HAP-1 (cell line): ENCODE data around the gene HSD17B7.
A peak's percentile ranks its signal among the peaks of the same experiment; 100 is the strongest.
"Not testable (repeated sequence)": the region's sequence is repeated elsewhere in the genome, so short reads cannot be mapped to it uniquely, and the experiment has no call there.

Experiments
- DNase-seq, 2 experiments: peaks; one replicate each; pipeline ENCODE4 v3.0.0-alpha.2; 2016 to 2020; ENCODE audit warnings: low spot score in 2 of 2
- H3K27me3 ChIP-seq: fragments of 250-450 bp; sonication (Bioruptor Pico); 2 replicates; pipeline ENCODE4 v1.5.1; 2020; ENCODE audit warnings: low read depth, mild to moderate bottlenecking, moderate library complexity
- H3K36me3 ChIP-seq: fragments of 250-450 bp; sonication (Bioruptor Pico); replicated peaks from 2 replicates; pipeline ENCODE4 v1.5.1; 2020; ENCODE audit warnings: mild to moderate bottlenecking
- H3K4me1 ChIP-seq: fragments of 250-450 bp; sonication (Bioruptor Pico); 2 replicates; pipeline ENCODE4 v1.5.1; 2020; ENCODE audit warnings: mild to moderate bottlenecking
- H3K4me3 ChIP-seq: fragments of 250-450 bp; sonication (Bioruptor Pico); 2 replicates; pipeline ENCODE4 v1.5.1; 2020; ENCODE audit warnings: mild to moderate bottlenecking, moderate library complexity
- H3K9me3 ChIP-seq: fragments of 250-450 bp; sonication (Bioruptor Pico); 2 replicates; pipeline ENCODE4 v1.5.1; 2020; ENCODE audit warnings: mild to moderate bottlenecking, moderate library complexity
- in situ Hi-C: fragments of 300-500 bp; cut with MboI; formaldehyde crosslinking; loops from 3 replicates; pipeline ENCODE4 v1.14.3; 2020; ENCODE audit warnings: low sequenced_read_pairs, inconsistent platforms, mixed read lengths

The HSD17B7 gene, protein sequence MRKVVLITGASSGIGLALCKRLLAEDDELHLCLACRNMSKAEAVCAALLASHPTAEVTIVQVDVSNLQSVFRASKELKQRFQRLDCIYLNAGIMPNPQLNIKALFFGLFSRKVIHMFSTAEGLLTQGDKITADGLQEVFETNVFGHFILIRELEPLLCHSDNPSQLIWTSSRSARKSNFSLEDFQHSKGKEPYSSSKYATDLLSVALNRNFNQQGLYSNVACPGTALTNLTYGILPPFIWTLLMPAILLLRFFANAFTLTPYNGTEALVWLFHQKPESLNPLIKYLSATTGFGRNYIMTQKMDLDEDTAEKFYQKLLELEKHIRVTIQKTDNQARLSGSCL

DNA sequence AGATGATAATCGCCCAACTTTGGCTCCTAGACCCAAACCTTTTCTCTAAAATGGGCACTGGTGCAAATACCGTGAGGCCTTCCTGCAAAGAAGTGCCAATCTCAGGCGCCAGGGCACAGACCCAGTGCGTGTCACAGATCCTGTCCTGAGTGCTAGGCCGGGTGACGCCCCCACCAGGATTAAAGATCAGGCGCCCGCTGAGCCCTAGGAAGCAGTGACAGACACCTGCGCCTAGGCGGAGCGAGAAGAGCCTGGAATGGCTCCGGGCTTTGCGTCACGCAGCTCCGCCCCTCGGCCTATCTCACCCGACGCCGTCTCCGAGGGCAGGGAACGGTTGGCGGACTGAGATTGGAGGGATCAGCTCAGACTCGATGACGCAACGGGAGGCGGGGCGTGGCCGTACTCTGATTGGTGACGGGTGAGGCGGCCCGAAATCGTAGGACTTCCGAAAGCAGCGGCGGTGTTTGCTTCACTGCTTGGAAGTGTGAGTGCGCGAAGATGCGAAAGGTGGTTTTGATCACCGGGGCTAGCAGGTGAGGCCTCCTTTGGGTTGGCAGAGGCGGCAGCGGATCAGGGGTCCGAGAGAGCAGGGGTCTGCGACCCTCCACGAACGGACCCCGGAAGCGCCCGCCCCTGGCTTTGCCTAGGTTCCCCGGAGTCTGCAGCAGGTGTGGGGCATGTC, at the start of gene HSD17B7:
HSD17B7 (plus strand) TSS at position 400 of the 682 bp plus-strand sequence; CDS start at position 499, 99 bp downstream.
- not testable (repeated sequence) for H3K4me1 ChIP-seq, H3K27me3 ChIP-seq, H3K9me3 ChIP-seq, H3K36me3 ChIP-seq
- DNase-seq, result peak; percentile 28 to 90
- in situ Hi-C loops, result loop anchor here (25.0 kb wide), 1 partner anchor 178 kb away; no protein-coding TSS in a partner anchor
- H3K4me3 ChIP-seq, result peak within 1 kb of the TSS; percentile 55

- Histone ChIP-seq H3K4me3 (no peak overlapping the region), H3K4me1 (no peaks in the 10 kb centered on the region), H3K36me3 (no peaks in the 10 kb centered on the region), H3K9me3 (no peaks in the 10 kb centered on the region), H3K27me3 (no peaks in the 10 kb centered on the region)
- DNase-seq, result no peak
- in situ Hi-C loops, result no loop called here
These were observed 49.7 kb upstream of the HSD17B7 start for GRCh38 chr1:162740755-162741154.

DNA sequence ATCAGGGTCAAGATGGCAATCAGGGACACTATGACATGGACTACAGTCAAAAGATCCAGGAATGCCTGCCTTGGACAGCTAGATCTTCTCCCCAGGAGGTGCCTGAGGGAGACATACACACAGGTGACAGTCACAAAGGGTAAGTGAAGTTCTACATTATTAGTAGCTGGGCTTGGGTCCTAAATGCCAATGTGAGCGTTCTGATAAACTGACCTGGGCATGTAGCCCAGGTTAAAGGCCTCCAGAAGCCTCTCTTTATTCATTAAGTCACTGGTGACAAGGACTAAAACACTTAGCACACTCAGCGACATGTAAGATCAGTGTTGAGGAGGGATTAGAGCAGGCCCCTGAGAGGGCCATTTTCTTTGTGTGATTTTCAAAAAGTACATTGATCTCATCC, 48.9 kb upstream of the HSD17B7 start:
- Histone ChIP-seq H3K36me3 (no peaks in the 10 kb centered on the region), H3K9me3 (no peaks in the 10 kb centered on the region), H3K4me1 (no peaks in the 10 kb centered on the region), H3K4me3 (no peak overlapping the region), H3K27me3 (no peaks in the 10 kb centered on the region)
- in situ Hi-C loops, result no loop called here
- no peak for DNase-seq

GRCh38 chr1:162746264-162746942, 44.1 kb upstream of the HSD17B7 start:
- H3K4me3 ChIP-seq, H3K4me1 ChIP-seq, H3K27me3 ChIP-seq, DNase-seq, in situ Hi-C loops, H3K9me3 ChIP-seq, H3K36me3 ChIP-seq: not testable (repeated sequence)

GRCh38 chr1:162753001-162753658, 37.4 kb upstream of the HSD17B7 start:
- H3K9me3 ChIP-seq, result no peaks in the 10 kb centered on the region
- H3K27me3 ChIP-seq, result no peaks in the 10 kb centered on the region
- no peaks in the 10 kb centered on the region for H3K4me1 ChIP-seq
- in situ Hi-C loops, result no loop called here
- no peak overlapping the region for H3K4me3 ChIP-seq
- no peak for DNase-seq
- no peaks in the 10 kb centered on the region for H3K36me3 ChIP-seq

- DNase-seq, result no peak
- in situ Hi-C loops, result no loop called here
These were observed 36.4 kb upstream of the HSD17B7 start for GRCh38 chr1:162753998-162754585.

DNA sequence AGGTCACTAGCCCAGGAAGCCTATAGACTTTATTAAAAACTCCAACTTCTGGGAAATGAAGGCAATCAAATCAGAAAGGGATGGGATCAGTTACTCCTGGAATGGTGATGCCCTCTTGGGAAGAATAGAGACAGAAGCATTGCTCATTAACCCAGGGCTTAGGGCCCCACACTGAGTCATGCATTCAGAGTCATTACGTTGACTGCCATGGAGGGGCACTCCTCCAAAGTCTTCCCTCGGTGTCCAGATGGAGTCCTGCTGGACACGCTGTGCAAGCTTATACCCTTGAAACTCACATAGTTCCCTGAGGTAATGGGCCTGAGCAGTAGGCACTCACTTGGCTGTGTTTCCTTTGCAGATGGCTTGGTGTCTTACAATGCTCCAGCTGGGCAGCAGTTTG, 35.2 kb upstream of the HSD17B7 start:
- in situ Hi-C loops, result no loop called here
- no peak for DNase-seq
- Histone ChIP-seq H3K9me3 (no peaks in the 10 kb centered on the region), H3K27me3 (no peaks in the 10 kb centered on the region), H3K4me3 (no peak overlapping the region), H3K36me3 (no peaks in the 10 kb centered on the region), H3K4me1 (no peaks in the 10 kb centered on the region)

More at GRCh38 chr1:162753998-162754585, 36.4 kb upstream of the HSD17B7 start:
- Histone ChIP-seq H3K4me3 (no peak overlapping the region), H3K36me3 (no peaks in the 10 kb centered on the region), H3K9me3 (no peaks in the 10 kb centered on the region), H3K4me1 (no peaks in the 10 kb centered on the region), H3K27me3 (no peaks in the 10 kb centered on the region)

GRCh38 chr1:162756523-162756922, 34.0 kb upstream of the HSD17B7 start:
- H3K4me3 ChIP-seq, result no peak overlapping the region
- H3K27me3 ChIP-seq, result no peaks in the 10 kb centered on the region
- H3K9me3 ChIP-seq, result no peaks in the 10 kb centered on the region
- no peaks in the 10 kb centered on the region for H3K36me3 ChIP-seq
- in situ Hi-C loops, result no loop called here
- no peaks in the 10 kb centered on the region for H3K4me1 ChIP-seq
- DNase-seq, result no peak

- no peaks in the 10 kb centered on the region for H3K4me1 ChIP-seq
- H3K27me3 ChIP-seq, result no peaks in the 10 kb centered on the region
- in situ Hi-C loops, result no loop called here
- no peaks in the 10 kb centered on the region for H3K9me3 ChIP-seq
- no peak overlapping the region for H3K4me3 ChIP-seq
- no peak for DNase-seq
- H3K36me3 ChIP-seq, result no peaks in the 10 kb centered on the region
These were observed 33.0 kb upstream of the HSD17B7 start for GRCh38 chr1:162757476-162757875.

- Histone ChIP-seq H3K36me3 (no peaks in the 10 kb centered on the region), H3K4me1 (no peaks in the 10 kb centered on the region), H3K4me3 (no peak overlapping the region), H3K9me3 (no peaks in the 10 kb centered on the region), H3K27me3 (no peaks in the 10 kb centered on the region)
- DNase-seq, result no peak
- in situ Hi-C loops, result no loop called here
These were observed 24.7 kb upstream of the HSD17B7 start for GRCh38 chr1:162765788-162766187.

DNA sequence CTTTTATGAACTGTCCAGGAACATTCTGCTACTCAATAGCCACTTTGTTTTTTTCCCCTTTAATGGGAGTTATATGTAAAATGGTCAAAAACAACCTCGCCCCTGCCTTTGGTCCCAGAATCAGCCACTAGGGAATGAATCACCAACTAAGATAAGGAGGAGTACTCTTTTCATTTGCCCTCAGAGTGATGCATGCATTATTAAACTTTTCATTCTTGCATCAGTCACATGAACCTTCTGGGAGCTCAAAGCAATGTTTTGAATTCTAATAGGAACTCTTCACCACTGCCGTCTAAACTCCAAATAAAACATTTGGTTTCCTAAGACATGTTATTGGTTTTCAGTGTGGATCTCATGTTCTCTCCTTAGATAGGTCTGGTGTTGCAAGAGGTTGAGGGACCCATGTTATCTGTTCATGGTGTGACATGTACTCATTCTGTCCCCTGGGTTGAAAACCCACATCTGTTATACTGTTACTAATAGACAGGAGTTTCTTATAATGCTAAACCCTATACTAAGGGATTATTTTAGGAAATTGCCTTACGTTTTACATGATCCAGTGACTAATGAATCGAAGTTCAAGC, 17.8 kb upstream of the HSD17B7 start:
- in situ Hi-C loops, result no loop called here

GRCh38 chr1:162774007-162774406, 16.5 kb upstream of the HSD17B7 start:
- Histone ChIP-seq H3K36me3 (no peaks in the 10 kb centered on the region), H3K4me1 (peaks cover 11% of the 10 kb centered on the region), H3K9me3 (no peaks in the 10 kb centered on the region), H3K27me3 (no peaks in the 10 kb centered on the region), H3K4me3 (no peak overlapping the region)
- DNase-seq, result peak; percentile 16 to 69
- in situ Hi-C loops, result no loop called here

More for the DNA sequence above, 17.8 kb upstream of the HSD17B7 start:
- Histone ChIP-seq H3K36me3 (no peaks in the 10 kb centered on the region), H3K4me1 (peaks cover 11% of the 10 kb centered on the region), H3K27me3 (no peaks in the 10 kb centered on the region), H3K9me3 (no peaks in the 10 kb centered on the region), H3K4me3 (no peak overlapping the region)
- no peak for DNase-seq

DNA sequence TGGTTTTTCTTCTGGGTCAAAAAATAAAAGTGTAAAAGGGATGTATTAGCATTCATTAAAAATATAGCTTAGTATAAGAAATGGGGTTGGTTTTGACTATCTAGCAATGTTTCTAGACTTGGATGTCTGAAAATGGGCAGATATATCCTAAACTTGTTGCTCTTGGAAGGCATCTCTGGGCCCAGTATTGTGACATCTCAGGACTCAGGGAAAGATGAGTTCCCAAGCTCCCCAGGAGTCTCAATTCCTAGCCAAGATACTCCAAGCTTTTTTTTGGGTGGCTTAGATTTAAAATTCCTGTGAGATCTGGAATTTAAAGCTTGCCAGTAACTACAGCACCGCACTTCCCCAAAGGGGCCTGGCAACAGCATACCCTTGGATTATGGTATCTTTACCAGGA, 11.5 kb upstream of the HSD17B7 start:
- Histone ChIP-seq H3K36me3 (no peaks in the 10 kb centered on the region), H3K4me1 (peaks cover 4% of the 10 kb centered on the region), H3K9me3 (no peaks in the 10 kb centered on the region), H3K4me3 (no peak overlapping the region), H3K27me3 (no peaks in the 10 kb centered on the region)
- in situ Hi-C loops, result loop anchor here (25.0 kb wide), 1 partner anchor 167 kb away; no protein-coding TSS in a partner anchor
- no peak for DNase-seq
